CD4-positive, alpha-beta T cell (primary cell): ENCODE data around the gene AIF1. TPM values are rescaled to one million over a fixed set of nuclear protein-coding genes. Genes with fewer than 3 reads are reported as not detected.

ENCODE experiments used
- ATAC-seq: fragments of 200-7000 bp; cut with Tn5 transposase; one replicate; pipeline ENCODE4 v1.10.0; 2022; ENCODE audit warnings: mild to moderate bottlenecking; ENCODE audit not compliant: poor library complexity
- CTCF ChIA-PET: fragments of 350-600 bp; sonication (Branson Sonifier 250); formaldehyde crosslinking; loops from one replicate; lab custom pipeline; 2021; ENCODE audit warnings: antibody characterized with exemption, inconsistent platforms; lab: Charles Lee
- POLR2A ChIA-PET: fragments of 350-600 bp; sonication (Branson Sonifier 250); formaldehyde crosslinking; loops from one replicate; lab custom pipeline; 2021; ENCODE audit warnings: antibody characterized with exemption, inconsistent platforms; lab: Charles Lee
- DNase-seq, 14 experiments: peaks; one replicate each; pipeline ENCODE4 v3.0.0-alpha.2; 2013 to 2020; ENCODE audit warnings: mixed read lengths in 2 of 14
- H3K27ac ChIP-seq, 2 donors: one replicate each; pipeline versions ENCODE4 v1.5.1 to v1.7.0; 2013; ENCODE audit warnings: low read length in 2 of 2, low read depth in 1 of 2, mild to moderate bottlenecking in 1 of 2
- H3K27me3 ChIP-seq, 2 experiments: 1 replicate in 1 of 2; 2 replicates in 1 of 2; pipeline versions ENCODE4 v1.6.1 to v1.7.0; 2013; ENCODE audit warnings: low read length in 2 of 2, control low read depth in 1 of 2, mild to moderate bottlenecking in 1 of 2, moderate library complexity in 1 of 2; ENCODE audit not compliant: insufficient read depth in 2 of 2, control insufficient read depth in 1 of 2
- H3K36me3 ChIP-seq: one replicate; pipeline ENCODE4 v1.6.1; 2013; ENCODE audit warnings: low read length, control low read depth; ENCODE audit not compliant: insufficient read depth
- H3K4me1 ChIP-seq: one replicate; pipeline ENCODE4 v1.6.1; 2013; ENCODE audit warnings: low read length, control low read depth; ENCODE audit not compliant: insufficient read depth
- H3K4me3 ChIP-seq: one replicate; pipeline ENCODE4 v1.5.1; 2013; ENCODE audit warnings: mild to moderate bottlenecking, low read length, moderate library complexity
- H3K9me3 ChIP-seq, 2 experiments: 1 replicate in 1 of 2; 2 replicates in 1 of 2; pipeline versions ENCODE4 v1.6.1 to v1.7.0; 2013; ENCODE audit warnings: low read length in 2 of 2, mild to moderate bottlenecking in 2 of 2, control low read depth in 1 of 2, moderate library complexity in 1 of 2; ENCODE audit not compliant: control insufficient read depth in 1 of 2, insufficient read depth in 1 of 2
- H3K27ac Mint-ChIP-seq: one replicate; pipeline ENCODE4 v1.8.0; 2020; ENCODE audit warnings: mixed read lengths
- H3K27me3 Mint-ChIP-seq: one replicate; pipeline ENCODE4 v1.8.0; 2021; ENCODE audit warnings: mixed read lengths
- H3K36me3 Mint-ChIP-seq: one replicate; pipeline ENCODE4 v1.8.0; 2021; ENCODE audit warnings: low read depth, mixed read lengths
- H3K4me1 Mint-ChIP-seq: one replicate; pipeline ENCODE4 v1.8.0; 2021; ENCODE audit warnings: low read depth, mixed read lengths
- H3K4me3 Mint-ChIP-seq: one replicate; pipeline ENCODE4 v1.8.0; 2020; ENCODE audit warnings: mild to moderate bottlenecking, mixed read lengths
- H3K9me3 Mint-ChIP-seq: one replicate; pipeline ENCODE4 v1.8.0; 2020; ENCODE audit warnings: mixed read lengths
- CTCF ChIP-seq: fragments of 200-600 bp; IDR thresholded peaks from one replicate; pipeline ENCODE4 v1.8.0; 2022; ENCODE audit warnings: antibody characterized with exemption, mild to moderate bottlenecking
- intact Hi-C, 2 experiments: fragments of 100-400 bp; cut with DNase I in 1 of 2; cut with micrococcal nuclease in 1 of 2; formaldehyde crosslinking; loops; one replicate each; pipeline versions ENCODE4 v1.15.1 to v1.9.0; 2023 to 2025; cut with DNase I, micrococcal nuclease
- total RNA-seq, 174 experiments: library from RNA in 2 of 174; stranded (reverse) in 2 of 174; gene quantifications; one replicate each; pipeline ENCODE4 v1.2.3 and lab custom pipeline; 2021 to 2026

AIF1 gene
- total RNA-seq, 2 experiments from 2014 or later: 31.8 to 35.5 TPM

- no peaks in the 10 kb centered on the region for H3K27me3 Mint-ChIP-seq
- H3K4me1 ChIP-seq: peaks cover 83% of the 10 kb centered on the region
These were observed 46.5 kb upstream of the AIF1 start for GRCh38 chr6:31568537-31568961.

GRCh38 chr6:31569861-31570536 lies 45.0 kb upstream of the AIF1 start:
- Histone ChIP-seq H3K27ac (peak overlapping the region; percentile 78 to 88), H3K4me3 (no peak overlapping the region), H3K27me3 (no peaks in the 10 kb centered on the region), H3K4me1 (peaks cover 96% of the 10 kb centered on the region), H3K9me3 (no peaks in the 10 kb centered on the region), H3K36me3 (peaks cover 1% of the 10 kb centered on the region)
- ATAC-seq: no peak
- Mint-ChIP-seq H3K9me3 (no peaks in the 10 kb centered on the region), H3K4me1 (peaks cover 87% of the 10 kb centered on the region), H3K4me3 (peak overlapping the region; percentile 11), H3K36me3 (peaks cover 27% of the 10 kb centered on the region), H3K27ac (peak overlapping the region; percentile 95), H3K27me3 (no peaks in the 10 kb centered on the region)
- no peak for TF ChIP-seq CTCF
- ChIA-PET POLR2A (interaction anchor here (0.7 to 34.9 kb wide), 6 partner anchors 12 to 35 kb away, joined by 3 to 1160 read pairs (median 4); partner anchors contain the start of genes DDX39B, LST1, LTA and LTB), CTCF (interaction anchor here (1.1 to 4.3 kb wide), 5 partner anchors 10 to 28 kb away, joined by 4 to 38 read pairs (median 9); partner anchors contain the start of genes LST1 and NCR3)
- intact Hi-C loops: no loop called here
- DNase-seq: no peak

More at GRCh38 chr6:31568537-31568961, 46.5 kb upstream of the AIF1 start:
- peaks cover 81% of the 10 kb centered on the region for H3K4me1 Mint-ChIP-seq
- DNase-seq: peak in 9 of 14 experiments; percentile 31 to 95 (median 61)
- ChIA-PET CTCF (interaction anchor here (0.9 to 4.3 kb wide), 7 partner anchors 9 to 30 kb away, joined by 3 to 38 read pairs (median 9); partner anchors contain the start of genes DDX39B and LST1), POLR2A (interaction anchor here (1.0 to 34.9 kb wide), 4 partner anchors 11 to 27 kb away, joined by 3 to 1160 read pairs (median 26); partner anchors contain the start of genes DDX39B, LST1, LTA and LTB)
- H3K4me3 ChIP-seq: no peak overlapping the region
- peak overlapping the region; percentile 65 for H3K4me3 Mint-ChIP-seq
- peaks cover 36% of the 10 kb centered on the region for H3K36me3 Mint-ChIP-seq
- H3K36me3 ChIP-seq: peaks cover 10% of the 10 kb centered on the region
- no peak for TF ChIP-seq CTCF
- no peaks in the 10 kb centered on the region for H3K9me3 Mint-ChIP-seq
- no peaks in the 10 kb centered on the region for H3K27me3 ChIP-seq
- peak; percentile 60 for ATAC-seq
- intact Hi-C loops: loop anchor here in 1 of 2 experiments (1.0 kb wide), 1 partner anchor 8 kb away; no protein-coding TSS in a partner anchor
- H3K27ac ChIP-seq: peak overlapping the region; percentile 78 to 88
- H3K27ac Mint-ChIP-seq: peak overlapping the region; percentile 95
- H3K9me3 ChIP-seq: no peaks in the 10 kb centered on the region

- Mint-ChIP-seq H3K27ac (peak within 1 kb of the TSS; percentile 95), H3K9me3 (no peaks in the 10 kb centered on the region), H3K4me3 (peak within 1 kb of the TSS; percentile 95), H3K36me3 (peaks cover 39% of the 10 kb centered on the region), H3K27me3 (no peaks in the 10 kb centered on the region), H3K4me1 (peaks cover 99% of the 10 kb centered on the region)
- peak within 1 kb of the TSS; percentile 84 to 87 for H3K27ac ChIP-seq
- POLR2A ChIA-PET: interaction anchor here (1.0 to 34.9 kb wide), 4 partner anchors 1 to 31 kb away, joined by 5 to 1160 read pairs (median 601); partner anchors contain the start of genes DDX39B, LST1, LTA and LTB
- intact Hi-C loops: loop anchor here in 1 of 2 experiments (1.0 to 2.0 kb wide), 2 partner anchors 9 to 13 kb away; no protein-coding TSS in a partner anchor
- CTCF ChIA-PET: interaction anchor here (0.6 to 12.5 kb wide), 5 partner anchors 8 to 26 kb away, joined by 3 to 169 read pairs (median 4); partner anchors contain the start of genes ATP6V1G2 and NFKBIL1
- TF ChIP-seq CTCF: no peak
- DNase-seq: peak; percentile 52 to 89 (median 70)
- H3K9me3 ChIP-seq: no peaks in the 10 kb centered on the region
- ATAC-seq: peak; percentile 65
- H3K36me3 ChIP-seq: peaks cover 6% of the 10 kb centered on the region
- no peaks in the 10 kb centered on the region for H3K27me3 ChIP-seq
- peak within 1 kb of the TSS; percentile 67 for H3K4me3 ChIP-seq
- H3K4me1 ChIP-seq: peaks cover 96% of the 10 kb centered on the region
These were observed 42.8 kb upstream of the AIF1 start, which contains the start of gene LTA for GRCh38 chr6:31572041-31572911. Gene LTA (plus strand): TSS chr6:31572289. CDS start chr6:31572743, 454 bp downstream.
